Measurements from ENCODE around the gene SCP2. TPM values are rescaled to one million over a fixed set of nuclear protein-coding genes. Genes with fewer than 3 reads are reported as not detected.

SCP2 gene
- 134 and 159 TPM in 2 replicates for total RNA-seq

GRCh38 chr1:52927212-52928014 lies at the start of gene SCP2:
Gene SCP2 (plus strand): TSS chr1:52927276. CDS start chr1:52927397, 121 bp downstream.

DNA sequence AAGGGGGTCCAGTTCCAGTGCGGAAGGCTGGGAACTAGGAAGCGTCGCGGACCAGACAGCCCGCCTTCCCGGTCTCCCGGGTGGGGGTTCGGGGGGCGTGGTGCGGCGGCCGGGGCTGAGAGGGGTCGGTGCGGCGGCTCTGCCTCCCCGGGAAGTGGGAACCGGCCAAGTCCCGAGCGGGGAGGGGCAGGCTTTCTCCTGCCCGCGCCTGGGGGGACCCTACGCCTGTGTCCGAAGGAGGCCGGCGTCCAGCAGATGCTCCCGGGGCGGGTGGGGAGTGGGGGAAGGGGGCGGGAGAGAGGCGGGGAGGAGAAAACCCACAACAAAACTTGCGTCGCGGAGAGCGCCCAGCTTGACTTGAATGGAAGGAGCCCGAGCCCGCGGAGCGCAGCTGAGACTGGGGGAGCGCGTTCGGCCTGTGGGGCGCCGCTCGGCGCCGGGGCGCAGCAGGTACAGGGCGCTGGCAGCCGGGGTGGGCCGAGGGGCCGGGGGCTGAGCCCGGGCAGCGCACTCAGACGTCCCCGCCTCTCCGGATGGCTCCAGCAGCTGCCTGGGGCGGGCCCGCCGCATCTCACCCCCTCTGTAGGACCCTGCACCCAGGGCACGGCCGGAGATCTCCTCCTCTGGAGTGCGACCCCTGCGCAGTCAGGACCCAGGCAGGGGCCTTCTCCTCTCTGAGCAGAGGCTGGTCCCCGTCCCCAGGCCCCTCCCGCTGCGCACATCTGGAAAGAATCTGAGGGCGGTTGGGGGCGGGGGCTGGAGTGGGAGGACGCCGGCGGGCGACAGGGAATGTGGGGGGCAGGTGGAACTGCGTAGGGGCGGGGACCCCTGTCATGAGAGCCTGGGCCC lies 135.0 kb downstream of the SCP2 start, which contains the start of gene PODN:
Gene PODN (plus strand): TSS at position 355 of the 849 bp plus-strand sequence. CDS start 7,643 bp downstream, outside the sequence.

Other genes starting within 250 kb of the SCP2 start
- gene COA7, start 228.9 kb upstream of the SCP2 start, total RNA-seq, result 7.9 and 13.3 TPM in 2 replicates
- 30.0 and 37.4 TPM in 2 replicates for gene ZYG11B, start 200.8 kb upstream of the SCP2 start, total RNA-seq
- gene ZYG11A, start 84.5 kb upstream of the SCP2 start, total RNA-seq, result under 0.01 and 0.33 TPM in 2 replicates
- gene ECHDC2, start 5.5 kb upstream of the SCP2 start, total RNA-seq, result 3.0 and 4.6 TPM in 2 replicates
- not detected in 2 replicates for gene PODN, start 134.9 kb downstream of the SCP2 start, total RNA-seq
- not detected in 2 replicates for gene SLC1A7, start 215.4 kb downstream of the SCP2 start, total RNA-seq